ENCODE measurements around the gene PKD1.

DNA sequence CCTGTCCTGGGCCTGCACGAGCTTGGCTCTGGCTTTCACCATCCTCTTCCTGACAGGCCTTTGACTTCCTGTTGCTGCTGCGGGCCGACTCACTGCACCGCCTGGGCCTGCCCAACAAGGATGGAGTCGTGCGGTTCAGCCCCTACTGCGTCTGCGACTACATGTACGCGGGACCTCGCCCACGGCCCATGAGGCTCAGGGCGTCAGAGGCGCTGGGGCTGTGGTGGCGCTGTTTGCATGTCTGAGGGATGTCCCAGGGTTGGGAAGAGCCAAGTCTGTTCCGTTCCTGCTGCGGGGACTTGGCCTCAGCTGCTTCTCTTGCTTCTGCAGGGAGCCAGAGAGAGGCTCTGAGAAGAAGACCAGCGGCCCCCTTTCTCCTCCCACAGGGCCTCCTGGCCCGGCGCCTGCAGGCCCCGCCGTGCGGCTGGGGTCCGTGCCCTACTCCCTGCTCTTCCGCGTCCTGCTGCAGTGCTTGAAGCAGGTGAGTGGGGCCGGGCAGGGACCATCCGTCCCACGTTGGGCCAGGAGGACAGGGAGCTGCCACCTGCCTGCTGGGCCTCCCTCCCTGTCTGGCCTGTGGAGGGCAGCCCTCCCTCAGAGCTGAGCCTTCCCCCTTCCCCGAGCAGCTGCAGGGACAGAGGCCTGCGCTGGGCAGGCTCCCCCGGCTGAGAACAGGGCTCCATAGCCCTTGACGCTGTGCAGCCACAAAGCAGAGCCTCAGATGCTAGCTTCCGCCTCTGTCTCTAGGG is 64.1 kb downstream of the PKD1 start:
- no peak for TF ChIP-seq POLR2A (IDR thresholded peaks at IDR 0.05; ENCODE audit: low read depth, low read length)
- TF ChIP-seq POLR2AphosphoS5 (IDR thresholded peaks at IDR 0.05; ENCODE audit: low read depth, low read length) = no peak

All from GM12891 (cell line).